Fibroblast of lung (primary cell): ENCODE results near the gene PRKAR1B.

Source experiments
- CTCF ChIP-seq, 2 donors: IDR thresholded peaks in 1 of 2; conservative IDR thresholded peaks in 1 of 2; 1 replicate in 1 of 2; 2 replicates in 1 of 2; pipeline ENCODE4 v1.5.1; 2011 to 2012; ENCODE audit warnings: low read length in 2 of 2, control low read depth in 1 of 2, inconsistent platforms in 1 of 2, low read depth in 1 of 2, mild to moderate bottlenecking in 1 of 2
- EZH2 ChIP-seq: IDR thresholded peaks from 2 replicates; pipeline ENCODE4 v1.5.1; 2012; ENCODE audit warnings: low read length, control low read depth, mild to moderate bottlenecking; ENCODE audit errors: missing control alignments

- no peak for TF ChIP-seq CTCF (conservative IDR thresholded peaks at IDR 0.05 in 1 of 2, IDR thresholded peaks at IDR 0.05 in 1 of 2; ENCODE audit: low read depth in 1 of 2, low read length in 2 of 2)
- no peak for TF ChIP-seq EZH2
Measured at GRCh38 chr7:573269-573932, 153.7 kb downstream of the PRKAR1B start.
